OCI-LY7 (cell line): ENCODE data around the gene PPM1M. TPM values are rescaled to one million over a fixed set of nuclear protein-coding genes. Genes with fewer than 3 reads are reported as not detected.

Experiments
- BruUV-seq: library from RNA; stranded (reverse); fragments of 400-500 nt; replicated peaks from 2 replicates; lab custom pipeline; 2021; lab: Mats Ljungman, UMichigan
- CTCF ChIA-PET: fragments of 300-600 bp; sonication (Branson Sonifier 250); formaldehyde crosslinking; loops from one replicate; lab custom pipeline; 2022; ENCODE audit warnings: antibody characterized with exemption; ENCODE audit not compliant: unreplicated experiment; lab: Charles Lee
- POLR2A ChIA-PET: fragments of 300-600 bp; sonication (Branson Sonifier 250); formaldehyde crosslinking; loops from one replicate; lab custom pipeline; 2022; ENCODE audit warnings: antibody characterized with exemption; lab: Charles Lee
- DNase-seq: peaks from one replicate; pipeline ENCODE4 v3.0.0-alpha.2; 2015; ENCODE audit warnings: low spot score
- H2AFZ ChIP-seq: fragments of 200-600 bp; sonication (generic), shearing (Covaris generic); 2 replicates; pipeline ENCODE4 v1.6.1; 2014; ENCODE audit warnings: mild to moderate bottlenecking, antibody characterized with exemption, low read length, moderate library complexity
- H3K27ac ChIP-seq: fragments of 200-600 bp; sonication (generic); 2 replicates; pipeline ENCODE4 v1.5.1; 2014; ENCODE audit warnings: mixed run types, low read depth, mild to moderate bottlenecking, moderate library complexity, low read length, inconsistent platforms; ENCODE audit not compliant: poor library complexity, severe bottlenecking
- H3K36me3 ChIP-seq: fragments of 200-600 bp; sonication (generic); 2 replicates; pipeline ENCODE4 v1.6.1; 2014; ENCODE audit warnings: mild to moderate bottlenecking, antibody characterized with exemption, low read length, moderate library complexity, mixed read lengths; ENCODE audit not compliant: insufficient read depth
- H3K4me1 ChIP-seq: fragments of 200-600 bp; sonication (generic); 2 replicates; pipeline ENCODE4 v1.5.1; 2014; ENCODE audit warnings: mild to moderate bottlenecking, low read length; ENCODE audit not compliant: insufficient read depth, poor library complexity, severe bottlenecking
- H3K4me2 ChIP-seq: fragments of 200-600 bp; sonication (generic); 2 replicates; pipeline ENCODE4 v1.6.1; 2014; ENCODE audit warnings: mild to moderate bottlenecking, low read length
- H3K4me3 ChIP-seq: fragments of 200-600 bp; sonication (generic); 2 replicates; pipeline ENCODE4 v1.5.1; 2014; ENCODE audit warnings: mild to moderate bottlenecking, low read depth, low read length; ENCODE audit not compliant: poor library complexity, severe bottlenecking
- H3K79me2 ChIP-seq: fragments of 200-600 bp; sonication (generic); 2 replicates; pipeline ENCODE4 v1.6.1; 2016; ENCODE audit warnings: low read depth, mild to moderate bottlenecking, low read length, moderate library complexity, mixed read lengths; ENCODE audit not compliant: insufficient read depth
- H3K9me2 ChIP-seq: fragments of 200-600 bp; sonication (generic); 2 replicates; pipeline ENCODE4 v1.6.1; 2016; ENCODE audit warnings: mild to moderate bottlenecking, low read length, mixed read lengths; ENCODE audit not compliant: insufficient read depth
- H3K9me3 ChIP-seq: fragments of 200-600 bp; sonication (generic); 2 replicates; pipeline ENCODE4 v1.6.1; 2014; ENCODE audit warnings: mild to moderate bottlenecking, mixed run types, low read length, mixed read lengths
- H4K20me1 ChIP-seq: fragments of 200-600 bp; sonication (generic); 2 replicates; pipeline ENCODE4 v1.6.1; 2014; ENCODE audit warnings: mild to moderate bottlenecking, antibody characterized with exemption, low read length, moderate library complexity, mixed read lengths; ENCODE audit not compliant: insufficient read depth
- EZH2phosphoT487 ChIP-seq: fragments of 200-600 bp; sonication (generic); IDR thresholded peaks from 2 replicates; pipeline ENCODE4 v1.6.1; 2018; ENCODE audit warnings: low read depth, borderline replicate concordance, mild to moderate bottlenecking, mixed run types, antibody characterized with exemption, low read length, moderate library complexity, mixed read lengths
- intact Hi-C: fragments of 100-400 bp; cut with micrococcal nuclease; formaldehyde crosslinking; loops from one replicate; pipeline ENCODE4 v1.10.0; 2022; ENCODE audit not compliant: unreplicated experiment
- total RNA-seq, 2 experiments: library from RNA; depleted of rRNA in 1 of 2; stranded (reverse); fragments of >200 nt in 1 of 2; shearing (Covaris generic) in 1 of 2; gene quantifications; 2 replicates each; pipeline ENCODE4 v1.2.3, GENCODE V29; 2014 to 2022
- TF ChIP-seq, protein P1 (sequence below): fragments of 200-600 bp; sonication (generic); conservative IDR thresholded peaks from 2 replicates; pipeline ENCODE4 v1.5.1; 2014; ENCODE audit warnings: mild to moderate bottlenecking, antibody characterized with exemption, low read length, moderate library complexity, mixed read lengths

Gene PPM1M
- total RNA-seq, 2 experiments from 2014 or later, result 4.4 to 15.6 TPM

DNA sequence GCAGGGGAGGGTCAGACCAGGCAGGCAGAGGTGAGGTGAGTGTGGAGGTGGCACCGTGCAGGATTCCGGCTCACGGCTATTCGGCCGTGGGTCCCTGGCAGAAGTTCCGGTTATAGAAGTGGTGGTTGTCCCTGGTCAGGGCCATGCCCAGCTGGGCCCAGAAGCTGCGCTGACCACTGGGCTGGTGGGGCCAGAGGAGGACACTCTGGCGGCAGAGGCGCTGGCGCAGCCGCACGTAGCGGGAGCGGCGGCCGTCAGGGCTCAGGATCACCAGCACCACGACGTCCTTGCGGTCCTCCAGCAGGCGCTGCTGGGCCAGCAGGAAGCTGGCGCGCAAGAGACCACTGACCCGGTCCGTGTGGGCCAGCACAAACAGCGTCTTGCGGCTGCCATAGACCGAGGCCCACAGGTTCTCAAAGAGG, 24.4 kb upstream of the PPM1M start:
- Histone ChIP-seq H3K9me2 (no peaks in the 10 kb centered on the region), H2AFZ (no peak overlapping the region), H3K4me1 (peaks cover 32% of the 10 kb centered on the region), H4K20me1 (no peaks in the 10 kb centered on the region; the same call in 1 of the 2 replicates), H3K9me3 (no peaks in the 10 kb centered on the region), H3K36me3 (peaks cover 61% of the 10 kb centered on the region; the same call in 1 of the 2 replicates), H3K4me3 (no peak overlapping the region), H3K27ac (no peak overlapping the region), H3K4me2 (no peak overlapping the region), H3K79me2 (peaks cover 22% of the 10 kb centered on the region; the same call in 1 of the 2 replicates)
- BruUV-seq, result no TSS peak
- no peak for DNase-seq
- intact Hi-C loops, result no loop called here
- ChIA-PET POLR2A (interaction anchor here (0.6 to 1.9 kb wide), 3 partner anchors 56 to 118 kb away, joined by 3 to 6 read pairs (median 3); no protein-coding TSS in a partner anchor), CTCF (interaction anchor here (0.6 to 1.5 kb wide), 6 partner anchors 19 to 121 kb away, joined by 3 to 8 read pairs (median 3); partner anchors contain the start of gene WDR82)
- TF ChIP-seq EZH2phosphoT487, result no peak
- TF ChIP-seq, protein P1, sequence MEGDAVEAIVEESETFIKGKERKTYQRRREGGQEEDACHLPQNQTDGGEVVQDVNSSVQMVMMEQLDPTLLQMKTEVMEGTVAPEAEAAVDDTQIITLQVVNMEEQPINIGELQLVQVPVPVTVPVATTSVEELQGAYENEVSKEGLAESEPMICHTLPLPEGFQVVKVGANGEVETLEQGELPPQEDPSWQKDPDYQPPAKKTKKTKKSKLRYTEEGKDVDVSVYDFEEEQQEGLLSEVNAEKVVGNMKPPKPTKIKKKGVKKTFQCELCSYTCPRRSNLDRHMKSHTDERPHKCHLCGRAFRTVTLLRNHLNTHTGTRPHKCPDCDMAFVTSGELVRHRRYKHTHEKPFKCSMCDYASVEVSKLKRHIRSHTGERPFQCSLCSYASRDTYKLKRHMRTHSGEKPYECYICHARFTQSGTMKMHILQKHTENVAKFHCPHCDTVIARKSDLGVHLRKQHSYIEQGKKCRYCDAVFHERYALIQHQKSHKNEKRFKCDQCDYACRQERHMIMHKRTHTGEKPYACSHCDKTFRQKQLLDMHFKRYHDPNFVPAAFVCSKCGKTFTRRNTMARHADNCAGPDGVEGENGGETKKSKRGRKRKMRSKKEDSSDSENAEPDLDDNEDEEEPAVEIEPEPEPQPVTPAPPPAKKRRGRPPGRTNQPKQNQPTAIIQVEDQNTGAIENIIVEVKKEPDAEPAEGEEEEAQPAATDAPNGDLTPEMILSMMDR, result no peak

DNA sequence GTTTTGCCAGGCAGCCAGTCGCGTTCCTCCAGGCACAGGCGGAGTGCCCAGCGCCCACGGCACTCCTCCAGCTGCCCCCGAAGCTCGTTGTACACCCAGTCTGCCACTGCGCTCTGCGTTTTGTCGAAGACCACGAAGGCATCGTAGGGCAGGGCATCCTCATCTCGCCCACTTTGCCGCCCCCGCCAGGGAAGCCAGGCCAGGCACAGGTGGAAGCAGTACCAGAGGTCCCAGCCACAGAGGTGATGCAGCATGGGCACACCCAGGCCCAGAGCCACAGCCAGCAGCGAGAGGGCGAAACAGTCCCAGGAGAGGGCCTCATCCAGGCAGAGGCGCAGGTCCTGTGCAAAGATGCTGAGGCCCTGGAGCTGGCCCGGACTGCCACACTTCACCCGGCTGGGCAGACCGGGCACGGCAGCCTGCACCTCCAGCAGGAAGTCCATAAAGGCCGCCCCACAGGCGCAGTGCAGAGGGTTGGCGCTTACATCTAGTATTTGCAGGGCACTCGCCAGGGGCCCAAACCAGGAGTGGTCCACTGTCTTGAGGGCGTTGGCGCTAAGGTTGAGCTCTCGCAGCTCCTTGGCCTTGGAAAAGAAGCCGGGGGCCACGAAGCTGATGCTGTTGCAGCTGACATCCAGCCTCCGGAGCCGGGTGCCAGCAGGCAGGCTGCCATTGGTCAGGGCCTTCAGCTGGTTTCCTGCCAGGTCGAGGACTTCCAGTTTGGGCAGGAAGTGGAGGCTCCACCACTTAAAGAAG, 23.8 kb upstream of the PPM1M start:
- no peaks in the 10 kb centered on the region; the same call in 1 of the 2 replicates for H4K20me1 ChIP-seq
- peaks cover 61% of the 10 kb centered on the region; the same call in 1 of the 2 replicates for H3K36me3 ChIP-seq
- ChIA-PET CTCF (interaction anchor here (1.0 to 1.5 kb wide), 3 partner anchors 9 to 117 kb away, joined by 4 to 8 read pairs (median 4); no protein-coding TSS in a partner anchor), POLR2A (no interaction called here)
- no peak overlapping the region for H2AFZ ChIP-seq
- H3K4me1 ChIP-seq, result peaks cover 38% of the 10 kb centered on the region
- DNase-seq, result no peak
- BruUV-seq, result no TSS peak
- no peak overlapping the region for H3K4me3 ChIP-seq
- TF ChIP-seq, protein P1, result no peak
- no peak for TF ChIP-seq EZH2phosphoT487
- no peaks in the 10 kb centered on the region for H3K9me3 ChIP-seq
- H3K27ac ChIP-seq, result no peak overlapping the region
- no peaks in the 10 kb centered on the region for H3K9me2 ChIP-seq
- H3K4me2 ChIP-seq, result no peak overlapping the region
- H3K79me2 ChIP-seq, result peaks cover 22% of the 10 kb centered on the region; the same call in 1 of the 2 replicates
- intact Hi-C loops, result no loop called here
